SK-N-SH treated with all-trans-retinoic acid at 6 μM for 48 hours (cell line): ENCODE measurements around the gene CCDC3.

Experiments
- GLIS3 ChIP-seq: fragments of 250-450 bp; sonication (Bioruptor Pico); IDR thresholded peaks from 2 replicates; pipeline ENCODE4 v1.5.0; 2020; ENCODE audit warnings: mild to moderate bottlenecking, moderate library complexity
- RARB ChIP-seq: fragments of 250-450 bp; sonication (Bioruptor Pico); IDR thresholded peaks from 2 replicates; pipeline ENCODE4 v1.8.0; 2021; ENCODE audit warnings: mild to moderate bottlenecking, moderate library complexity
- ZFP3 ChIP-seq: fragments of 250-450 bp; sonication (Bioruptor Pico); IDR thresholded peaks from 2 replicates; pipeline ENCODE4 v1.5.0; 2020; ENCODE audit warnings: mild to moderate bottlenecking, moderate library complexity

DNA sequence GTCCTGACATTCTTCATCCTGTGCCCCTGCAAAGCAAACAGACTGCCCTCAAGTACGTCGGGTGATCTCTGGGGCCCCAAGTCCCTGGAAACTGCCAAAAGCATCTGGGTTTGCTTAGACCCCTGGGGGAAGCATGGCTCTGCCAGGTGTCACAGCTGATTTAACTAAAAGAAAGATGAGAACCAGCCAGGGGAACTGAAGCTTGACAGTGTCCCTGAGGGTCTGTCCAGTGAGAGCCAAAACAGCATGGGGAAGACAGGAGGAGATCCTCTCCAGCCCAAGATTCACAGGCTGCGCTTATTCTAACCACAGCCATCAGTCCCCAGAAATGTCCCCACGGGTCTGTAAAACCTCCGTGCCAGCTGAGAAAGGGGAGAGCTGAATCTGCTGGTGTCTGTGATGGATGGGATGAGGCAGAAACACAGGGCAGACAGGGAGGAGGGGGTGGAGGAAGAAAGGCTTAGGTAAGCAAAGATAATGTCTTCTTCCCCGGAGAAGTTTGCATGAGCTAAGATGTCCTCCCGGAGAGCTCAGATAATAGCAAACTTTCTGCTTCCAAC is 21.3 kb downstream of the CCDC3 start:
- TF ChIP-seq RARB (CRISPR knock-in tag) (no peak), GLIS3 (CRISPR knock-in tag) (no peak), ZFP3 (CRISPR knock-in tag) (no peak)
